GM20000 (cell line): ENCODE data around the gene COX4I2.

Experiments
- DNase-seq: peaks from one replicate; pipeline ENCODE4 v3.0.0; 2012; ENCODE audit warnings: low spot score
- TF ChIP-seq, protein P1 (sequence below): IDR thresholded peaks from 2 replicates; pipeline ENCODE4 v1.5.1; 2012; ENCODE audit warnings: mild to moderate bottlenecking, control low read depth; ENCODE audit errors: extremely low read depth, missing control alignments

COX4I2 gene

DNA sequence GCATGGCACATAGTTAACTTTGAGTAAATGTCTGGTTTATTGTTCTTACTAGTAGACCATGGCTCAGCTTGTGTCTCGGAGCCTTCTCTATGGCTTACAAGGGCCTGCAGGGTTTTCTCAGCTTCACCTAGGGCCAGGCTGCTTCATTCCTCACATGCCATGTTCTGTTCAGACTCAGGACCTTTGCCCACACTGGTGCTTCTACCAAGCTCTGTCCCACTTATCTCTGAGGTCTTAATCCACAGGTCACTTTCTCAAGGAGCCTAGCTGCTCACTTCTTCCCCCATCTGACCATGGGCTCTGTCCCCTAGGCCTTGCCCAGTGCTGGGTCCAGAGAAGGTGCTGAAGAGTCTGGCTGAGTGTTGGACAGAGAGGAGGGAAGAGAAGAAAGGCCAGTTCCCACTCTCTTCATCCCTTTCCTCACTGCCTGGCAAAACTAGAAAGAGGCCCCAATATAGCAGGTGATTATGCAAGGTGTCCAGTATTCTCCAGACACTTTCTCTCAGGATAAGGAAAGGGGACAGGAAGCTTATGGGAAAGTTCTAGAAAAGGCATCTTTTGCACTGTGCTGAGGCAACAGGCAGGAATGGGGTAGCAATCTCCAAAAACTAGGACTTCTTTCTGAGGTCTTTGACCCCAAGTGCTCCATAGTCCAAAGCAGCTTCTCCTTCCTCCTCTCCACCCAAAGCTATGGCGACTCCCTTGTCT lies 40.0 kb downstream of the COX4I2 start:
- TF ChIP-seq, protein P1, sequence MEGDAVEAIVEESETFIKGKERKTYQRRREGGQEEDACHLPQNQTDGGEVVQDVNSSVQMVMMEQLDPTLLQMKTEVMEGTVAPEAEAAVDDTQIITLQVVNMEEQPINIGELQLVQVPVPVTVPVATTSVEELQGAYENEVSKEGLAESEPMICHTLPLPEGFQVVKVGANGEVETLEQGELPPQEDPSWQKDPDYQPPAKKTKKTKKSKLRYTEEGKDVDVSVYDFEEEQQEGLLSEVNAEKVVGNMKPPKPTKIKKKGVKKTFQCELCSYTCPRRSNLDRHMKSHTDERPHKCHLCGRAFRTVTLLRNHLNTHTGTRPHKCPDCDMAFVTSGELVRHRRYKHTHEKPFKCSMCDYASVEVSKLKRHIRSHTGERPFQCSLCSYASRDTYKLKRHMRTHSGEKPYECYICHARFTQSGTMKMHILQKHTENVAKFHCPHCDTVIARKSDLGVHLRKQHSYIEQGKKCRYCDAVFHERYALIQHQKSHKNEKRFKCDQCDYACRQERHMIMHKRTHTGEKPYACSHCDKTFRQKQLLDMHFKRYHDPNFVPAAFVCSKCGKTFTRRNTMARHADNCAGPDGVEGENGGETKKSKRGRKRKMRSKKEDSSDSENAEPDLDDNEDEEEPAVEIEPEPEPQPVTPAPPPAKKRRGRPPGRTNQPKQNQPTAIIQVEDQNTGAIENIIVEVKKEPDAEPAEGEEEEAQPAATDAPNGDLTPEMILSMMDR, result no peak
- DNase-seq, result no peak

DNA sequence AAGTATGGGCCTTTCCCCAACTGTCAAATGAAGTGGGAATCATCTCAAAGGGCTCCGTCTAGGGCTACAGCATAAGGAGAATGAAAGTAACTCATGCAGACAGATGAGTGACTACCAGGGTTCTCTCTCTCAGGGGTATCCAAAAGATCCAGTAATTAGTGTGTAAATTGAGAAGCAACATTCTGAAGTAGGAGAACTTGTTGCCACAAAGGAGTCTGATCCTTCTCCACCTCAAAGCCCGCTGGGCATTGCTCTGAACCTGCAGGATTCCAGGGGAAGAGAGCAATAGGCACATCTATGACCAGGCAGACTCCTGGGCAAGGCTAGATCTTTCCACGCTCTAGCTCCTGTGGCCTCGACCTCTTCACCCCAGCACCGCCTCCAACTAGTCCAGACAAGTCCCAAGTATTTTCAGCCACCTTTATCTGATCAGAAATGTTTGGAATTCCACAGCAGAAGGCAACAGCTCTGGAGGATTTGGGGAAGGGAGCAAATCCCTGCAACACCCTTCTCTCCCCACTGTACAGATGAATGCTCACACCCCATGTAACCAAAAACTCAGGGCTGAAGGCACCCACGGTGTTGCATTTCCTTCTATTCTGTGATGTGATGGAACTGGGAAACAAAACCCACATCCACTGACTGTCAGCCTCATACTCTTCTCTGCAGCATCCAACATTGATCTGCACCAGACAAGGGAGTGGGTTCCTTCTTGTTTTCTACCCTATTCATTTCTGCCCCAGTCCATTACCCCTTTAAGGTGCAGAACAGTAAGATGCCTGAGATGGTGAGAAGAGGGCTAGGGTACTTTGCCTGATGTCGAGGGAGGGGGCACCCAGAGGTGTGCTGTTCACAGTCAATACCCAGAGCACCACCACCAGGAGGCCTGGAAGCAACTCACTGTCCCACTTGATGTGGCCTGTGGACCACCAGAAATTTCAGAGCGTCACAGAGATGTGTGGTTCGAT lies 41.0 kb downstream of the COX4I2 start:
- no peak for DNase-seq
- TF ChIP-seq, protein P1, result no peak

DNA sequence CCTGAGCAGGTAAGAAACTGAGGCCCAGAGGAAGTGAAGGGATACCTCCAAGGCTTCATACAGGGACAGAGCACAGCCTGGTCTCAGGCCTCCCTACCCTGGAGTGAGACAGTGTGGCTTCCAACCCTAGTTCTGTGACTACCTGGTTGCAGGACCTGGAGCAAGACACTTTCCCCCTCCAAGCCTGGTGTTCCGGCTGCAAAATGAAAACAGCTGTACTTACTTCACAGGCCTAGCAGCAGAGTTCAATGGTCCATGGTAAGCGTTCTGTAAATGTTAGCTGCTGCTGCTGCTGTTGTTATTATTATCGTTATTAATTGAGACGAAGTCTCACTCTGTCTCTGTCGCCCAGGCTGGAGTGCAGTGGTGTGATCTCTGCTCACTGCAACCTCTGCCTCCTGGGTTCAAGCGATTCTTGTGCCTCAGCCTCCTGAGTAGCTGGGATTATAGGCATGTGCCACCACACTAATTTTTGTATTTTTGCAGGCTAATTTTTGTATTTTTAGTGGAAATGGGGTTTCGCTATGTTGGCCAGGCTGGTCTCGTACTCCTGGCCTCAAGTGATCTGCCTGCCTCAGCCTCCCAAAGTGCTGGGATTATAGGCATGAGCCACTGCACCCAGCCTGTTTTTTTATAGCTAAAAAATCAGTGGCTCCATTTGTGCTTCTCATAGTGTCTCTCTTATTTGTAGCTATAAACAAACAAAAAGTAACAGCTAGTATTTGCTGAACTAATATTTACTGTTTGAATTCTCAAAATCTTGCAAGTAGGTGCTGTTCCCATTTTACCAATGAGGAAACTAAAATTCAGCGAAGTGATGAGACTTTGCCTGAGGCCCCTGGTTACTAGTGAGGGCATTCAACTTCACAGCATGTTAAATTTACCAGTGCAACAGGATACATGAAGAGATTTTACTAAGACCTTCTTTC lies 41.9 kb downstream of the COX4I2 start:
- no peak for DNase-seq
- TF ChIP-seq, protein P1, result no peak

DNA sequence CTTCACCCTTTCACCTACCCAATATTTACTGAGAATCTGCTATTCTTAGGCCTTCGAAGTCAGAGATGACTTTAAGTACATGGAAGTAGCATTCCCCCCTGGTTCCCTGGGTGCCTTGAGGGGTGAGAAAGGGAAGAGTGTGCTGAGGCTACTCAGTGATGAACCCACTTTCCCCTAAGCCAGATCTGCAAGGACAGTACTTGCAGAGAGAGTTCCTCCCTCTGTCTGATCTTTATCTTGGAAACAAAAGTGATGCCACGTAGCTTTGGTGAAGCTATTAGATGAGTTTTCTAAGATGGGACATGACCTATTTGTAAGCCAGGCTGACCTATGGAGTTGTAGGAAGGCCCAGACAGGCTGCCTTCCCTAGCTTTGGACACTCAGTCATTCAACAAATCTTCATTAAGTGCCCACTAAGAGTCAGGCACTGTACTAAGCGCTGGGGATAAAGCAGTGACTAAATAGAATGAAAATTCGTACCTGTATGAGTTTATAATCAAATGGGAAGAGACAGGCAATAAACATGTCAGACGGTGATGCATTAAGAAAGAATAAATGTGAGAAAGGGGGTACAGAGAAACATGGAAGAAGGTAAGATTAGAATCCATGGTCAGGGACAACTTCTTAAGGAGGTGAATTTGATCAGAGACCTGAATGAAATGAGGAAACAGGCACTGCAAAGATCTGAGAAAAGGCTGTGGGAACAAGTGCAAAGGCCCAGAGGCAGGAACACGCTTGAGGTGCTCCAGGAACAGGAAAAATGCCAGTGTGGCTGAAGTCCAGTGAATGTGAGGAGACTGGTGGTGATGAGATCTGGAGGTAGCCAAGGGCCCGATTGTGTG lies 42.8 kb downstream of the COX4I2 start:
- no peak for DNase-seq
- TF ChIP-seq, protein P1, result no peak

DNA sequence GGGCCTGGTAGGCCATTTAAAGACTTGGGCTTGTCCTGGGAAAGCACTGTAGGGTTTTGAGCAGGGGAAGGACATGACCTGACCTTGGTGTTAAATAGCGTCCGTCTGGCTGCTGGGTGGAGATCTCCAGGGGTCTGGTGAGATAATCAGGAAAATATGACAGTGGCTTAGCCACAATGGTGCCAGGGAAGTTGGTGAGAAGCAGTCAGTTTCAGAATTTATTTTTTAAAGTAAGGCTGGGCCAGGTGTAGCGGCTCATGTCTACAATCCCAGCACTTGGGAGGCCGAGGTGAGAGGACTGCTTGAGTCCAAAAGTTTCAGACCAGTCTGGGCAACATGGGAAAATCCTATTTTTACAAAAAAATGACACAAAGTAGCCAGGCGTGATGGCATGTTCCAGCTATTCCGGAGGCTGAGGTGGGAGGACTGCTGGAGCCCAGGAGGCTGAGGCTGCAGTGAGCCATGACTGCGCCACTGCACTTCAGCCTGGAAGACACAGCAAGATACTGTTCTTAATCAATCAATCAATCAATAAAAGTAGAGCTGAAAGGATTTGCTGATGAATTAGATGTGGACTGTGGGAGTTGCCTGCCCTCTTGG lies 43.5 kb downstream of the COX4I2 start:
- TF ChIP-seq, protein P1, result no peak
- no peak for DNase-seq

DNA sequence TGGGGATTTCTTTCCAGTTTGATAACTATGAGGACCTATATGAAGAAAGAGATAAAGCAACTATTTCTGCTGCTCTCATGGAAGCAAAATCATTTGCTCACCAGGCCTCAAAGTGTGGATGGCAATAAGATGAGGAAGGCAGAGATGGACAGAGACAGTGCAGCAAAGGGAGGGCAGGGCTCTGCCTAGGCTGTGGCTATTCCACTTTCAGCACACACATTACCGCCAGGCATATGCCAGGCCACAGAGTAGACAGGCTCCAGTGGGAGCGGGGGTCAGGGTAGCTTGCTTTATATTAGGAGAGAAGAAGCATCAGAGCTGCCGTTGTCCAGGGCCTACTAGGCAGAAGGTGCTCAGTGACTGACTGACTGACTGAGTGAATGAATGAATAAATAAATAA lies 44.1 kb downstream of the COX4I2 start:
- DNase-seq, result no peak
- TF ChIP-seq, protein P1, result no peak
